HG03280 (cell line): ENCODE data around the gene KLK6.
"Not testable (repeated sequence)": the region's sequence is repeated elsewhere in the genome, so short reads cannot be mapped to it uniquely, and the experiment has no call there.

Source experiments
- ATAC-seq: cut with Tn5 transposase; IDR thresholded peaks from one replicate; pipeline ENCODE4 v1.9.1; 2021; ENCODE audit warnings: mild to moderate bottlenecking, moderate library complexity; ENCODE audit not compliant: unreplicated experiment

Gene KLK6

GRCh38 chr19:50994129-50994528 lies 24.7 kb upstream of the KLK6 start:
- ATAC-seq: no peak

GRCh38 chr19:50992666-50993035 lies 23.3 kb upstream of the KLK6 start:
- no peak for ATAC-seq

GRCh38 chr19:50984416-50984815 lies 15.0 kb upstream of the KLK6 start:
- not testable (repeated sequence) for ATAC-seq

- no peak for ATAC-seq
These were observed 14.4 kb upstream of the KLK6 start, which contains the start of gene KLK7 for GRCh38 chr19:50983625-50984292. TSS of gene KLK7 (minus strand) at chr19:50983917. CDS start at chr19:50982399, 1,518 bp downstream.

GRCh38 chr19:50982186-50982585 lies 12.8 kb upstream of the KLK6 start:
- no peak for ATAC-seq

- no peak for ATAC-seq
These were observed 12.3 kb upstream of the KLK6 start for GRCh38 chr19:50981587-50982146.

GRCh38 chr19:50980208-50980607 lies 10.8 kb upstream of the KLK6 start:
- no peak for ATAC-seq

- ATAC-seq: no peak
These were observed 10.4 kb upstream of the KLK6 start for GRCh38 chr19:50979758-50980157.

GRCh38 chr19:50978772-50979390 lies 9.5 kb upstream of the KLK6 start:
- no peak for ATAC-seq

GRCh38 chr19:50977626-50978025 lies 8.2 kb upstream of the KLK6 start:
- no peak for ATAC-seq

- ATAC-seq: no peak
These were observed 6.4 kb upstream of the KLK6 start for GRCh38 chr19:50975766-50976165.

- no peak for ATAC-seq
These were observed 5.5 kb upstream of the KLK6 start for GRCh38 chr19:50974702-50975556.

- no peak for ATAC-seq
These were observed 3.5 kb upstream of the KLK6 start for GRCh38 chr19:50972795-50973376.

GRCh38 chr19:50969810-50970209 lies 419 bp upstream of the KLK6 start:
- ATAC-seq: not testable (repeated sequence)

GRCh38 chr19:50968716-50969412 lies 527 bp downstream of the KLK6 start:
- ATAC-seq: no peak

- no peak for ATAC-seq
These were observed 1.3 kb downstream of the KLK6 start for GRCh38 chr19:50967929-50968715.

- no peak for ATAC-seq
These were observed 5.1 kb downstream of the KLK6 start for GRCh38 chr19:50964266-50964665.

- no peak for ATAC-seq
These were observed 6.0 kb downstream of the KLK6 start for GRCh38 chr19:50963381-50963780.

- ATAC-seq: no peak
These were observed 7.1 kb downstream of the KLK6 start for GRCh38 chr19:50962245-50962644.
